Measurements from ENCODE around the gene IL23A.
A peak's percentile ranks its signal among the peaks of the same experiment; 100 is the strongest.

IL23A gene

DNA sequence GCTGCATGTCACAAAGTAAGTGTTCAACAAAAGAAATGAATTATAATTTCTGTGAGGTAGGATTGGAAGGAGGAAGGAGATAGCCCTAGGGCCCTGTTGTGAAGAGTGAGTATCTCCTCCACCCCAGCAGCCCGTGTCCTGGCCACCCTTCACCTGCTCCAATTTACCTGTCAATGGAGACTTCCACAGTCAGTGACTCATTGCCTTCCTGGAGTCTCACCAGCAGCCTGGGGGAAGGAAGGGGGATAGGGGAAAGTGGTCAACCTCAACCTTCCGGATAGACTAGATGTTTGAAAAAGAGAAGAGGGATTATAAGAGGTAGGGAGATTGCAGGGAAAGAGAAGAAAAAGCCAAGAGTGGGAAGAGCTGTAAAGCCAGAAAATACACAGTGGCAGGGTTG lies 12.0 kb downstream of the IL23A start:
- no peak overlapping the region for H3K4me3 ChIP-seq (ENCODE audit: low read depth, low read length)
- TF ChIP-seq, protein P1, sequence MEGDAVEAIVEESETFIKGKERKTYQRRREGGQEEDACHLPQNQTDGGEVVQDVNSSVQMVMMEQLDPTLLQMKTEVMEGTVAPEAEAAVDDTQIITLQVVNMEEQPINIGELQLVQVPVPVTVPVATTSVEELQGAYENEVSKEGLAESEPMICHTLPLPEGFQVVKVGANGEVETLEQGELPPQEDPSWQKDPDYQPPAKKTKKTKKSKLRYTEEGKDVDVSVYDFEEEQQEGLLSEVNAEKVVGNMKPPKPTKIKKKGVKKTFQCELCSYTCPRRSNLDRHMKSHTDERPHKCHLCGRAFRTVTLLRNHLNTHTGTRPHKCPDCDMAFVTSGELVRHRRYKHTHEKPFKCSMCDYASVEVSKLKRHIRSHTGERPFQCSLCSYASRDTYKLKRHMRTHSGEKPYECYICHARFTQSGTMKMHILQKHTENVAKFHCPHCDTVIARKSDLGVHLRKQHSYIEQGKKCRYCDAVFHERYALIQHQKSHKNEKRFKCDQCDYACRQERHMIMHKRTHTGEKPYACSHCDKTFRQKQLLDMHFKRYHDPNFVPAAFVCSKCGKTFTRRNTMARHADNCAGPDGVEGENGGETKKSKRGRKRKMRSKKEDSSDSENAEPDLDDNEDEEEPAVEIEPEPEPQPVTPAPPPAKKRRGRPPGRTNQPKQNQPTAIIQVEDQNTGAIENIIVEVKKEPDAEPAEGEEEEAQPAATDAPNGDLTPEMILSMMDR (IDR thresholded peaks at IDR 0.05; ENCODE audit: low read depth, low read length): no peak

DNA sequence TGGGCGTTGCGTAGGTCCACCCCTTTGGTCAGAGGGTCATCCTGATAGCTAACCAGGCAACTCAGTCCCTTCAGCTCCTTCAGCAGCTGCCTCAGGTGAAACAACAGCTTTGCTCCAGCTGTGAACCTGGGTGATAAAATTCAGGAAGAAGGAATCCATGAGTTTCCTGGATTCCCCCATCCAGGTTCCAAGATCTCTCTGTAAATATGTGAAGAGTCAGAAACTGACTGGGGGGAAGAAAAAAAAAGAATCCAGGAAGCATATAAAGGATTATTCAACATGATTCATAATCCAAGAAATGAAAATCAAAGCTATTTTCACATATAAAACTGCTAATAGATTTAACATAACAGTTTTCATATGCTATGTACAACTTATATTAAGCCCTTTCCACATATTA lies 12.6 kb downstream of the IL23A start:
- no peak overlapping the region for H3K4me3 ChIP-seq (ENCODE audit: low read depth, low read length)
- TF ChIP-seq, protein P1 (IDR thresholded peaks at IDR 0.05; ENCODE audit: low read depth, low read length): no peak

DNA sequence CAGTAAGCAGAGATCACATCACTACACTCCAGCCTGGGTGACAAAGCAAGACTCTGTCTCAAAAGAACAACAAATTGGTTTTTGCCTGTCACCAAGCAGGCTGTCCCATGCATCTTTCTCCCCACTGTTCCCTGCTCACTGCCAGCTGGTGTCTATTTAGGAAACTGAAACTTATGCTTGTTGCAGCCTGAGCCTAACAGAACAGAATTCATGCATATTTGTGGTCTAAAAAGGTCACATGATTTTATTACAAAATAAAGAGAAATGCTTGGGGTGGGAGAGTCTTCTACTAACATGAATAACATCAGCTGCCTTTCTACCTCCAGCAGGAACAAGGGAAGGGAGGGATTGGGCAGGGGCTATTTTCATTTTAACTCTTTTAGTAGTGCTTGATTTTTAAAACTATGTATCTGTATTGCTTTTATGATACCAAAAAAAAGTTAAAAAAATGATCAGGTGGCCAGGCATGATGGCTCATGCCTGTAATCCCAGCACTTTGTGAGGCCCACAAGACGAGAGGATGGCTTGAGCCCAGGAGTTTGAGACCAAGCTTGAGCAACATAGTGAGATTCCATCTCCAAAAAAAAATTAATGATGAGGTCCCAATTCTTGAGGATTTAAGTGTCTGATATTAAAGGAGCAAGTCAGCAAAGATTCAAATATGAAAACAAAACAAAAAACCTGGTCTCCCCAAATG lies 20.3 kb downstream of the IL23A start:
- peak overlapping the region; percentile 82 for H3K4me3 ChIP-seq (ENCODE audit: low read depth, low read length)
- TF ChIP-seq, protein P1 (IDR thresholded peaks at IDR 0.05; ENCODE audit: low read depth, low read length): no peak

DNA sequence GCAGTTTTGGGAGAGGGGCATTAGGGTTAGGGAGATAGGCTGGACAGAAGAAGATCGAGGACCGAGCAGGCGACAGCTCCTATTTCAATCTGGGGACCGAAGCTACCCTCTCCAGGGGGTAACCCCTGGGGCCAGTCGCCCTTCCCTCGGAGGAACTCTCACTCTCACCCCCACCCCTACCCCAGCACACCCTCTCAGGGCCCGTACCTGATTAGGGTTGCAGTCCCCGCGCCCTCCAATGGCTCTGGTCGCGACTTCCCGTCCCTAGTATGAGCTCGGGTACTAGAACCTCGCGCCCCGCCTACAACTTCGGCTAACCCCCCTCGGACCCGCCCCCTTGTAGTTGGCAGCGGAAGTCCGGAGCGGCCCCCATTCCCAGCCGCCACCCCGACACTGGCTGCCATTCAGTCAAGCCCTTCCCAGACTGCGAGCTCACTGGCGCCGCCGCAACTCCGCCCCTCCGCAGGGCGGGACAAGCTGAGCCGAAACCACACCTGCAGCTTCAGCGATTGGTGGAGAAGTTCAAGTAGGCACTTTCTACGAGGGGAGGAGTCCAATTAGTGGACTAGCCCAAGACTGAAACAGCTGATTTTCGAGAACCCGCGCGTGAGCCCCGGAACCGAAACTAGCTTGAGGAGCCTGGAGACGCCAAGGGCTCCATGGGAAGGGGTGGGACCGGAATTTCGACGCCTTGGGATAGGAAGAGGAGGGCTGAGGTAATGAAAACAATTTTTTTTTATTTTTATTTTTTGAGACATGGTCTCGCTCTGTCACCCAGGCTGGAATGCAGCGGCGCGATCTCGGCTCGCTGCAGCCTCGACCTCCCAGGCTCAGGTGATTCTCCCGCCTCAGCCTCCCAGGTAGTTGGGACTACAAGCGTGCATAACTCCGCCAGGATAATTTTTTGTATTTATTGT lies 21.4 kb downstream of the IL23A start, which contains the start of gene STAT2:
Gene STAT2, minus strand, starts transcription at position 257 of the 917 bp plus-strand sequence. CDS start 3,536 bp downstream, outside the sequence.
- H3K4me3 ChIP-seq (ENCODE audit: low read depth, low read length): peak within 1 kb of the TSS; percentile 82
- TF ChIP-seq, protein P1 (IDR thresholded peaks at IDR 0.05; ENCODE audit: low read depth, low read length): no peak

DNA sequence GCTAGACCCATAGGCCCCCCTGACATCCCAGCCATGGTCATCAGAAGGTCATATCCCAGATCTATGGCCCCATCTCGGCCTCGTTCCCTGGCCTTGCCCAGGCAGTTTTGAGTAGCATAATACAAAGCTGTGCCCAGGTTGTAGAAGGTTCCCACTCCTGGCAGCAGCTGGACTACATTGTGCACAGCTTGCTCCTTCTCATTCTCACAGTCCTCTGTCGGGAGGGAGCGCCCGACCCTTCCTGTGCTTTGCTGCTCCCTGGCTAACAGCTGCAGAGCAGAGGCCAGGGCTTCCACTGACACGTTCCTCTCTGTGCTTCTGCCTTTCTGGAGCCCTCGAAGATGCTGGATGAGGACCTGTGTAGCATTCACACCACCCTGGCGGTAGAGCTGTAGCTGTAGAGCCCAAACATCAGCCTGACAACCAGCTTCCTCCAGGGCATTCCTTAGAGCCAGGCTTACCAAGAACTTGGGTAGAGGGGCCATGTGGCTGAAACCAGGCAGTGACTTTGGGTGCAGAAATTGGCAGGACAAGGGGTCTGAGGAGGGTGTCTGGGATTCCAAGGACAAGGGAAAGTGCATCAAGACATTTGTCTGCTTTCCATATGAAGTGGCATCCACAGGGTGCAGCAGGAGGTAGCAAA lies 22.9 kb downstream of the IL23A start:
- TF ChIP-seq, protein P1 (IDR thresholded peaks at IDR 0.05; ENCODE audit: low read depth, low read length): no peak
- no peak overlapping the region for H3K4me3 ChIP-seq (ENCODE audit: low read depth, low read length)

DNA sequence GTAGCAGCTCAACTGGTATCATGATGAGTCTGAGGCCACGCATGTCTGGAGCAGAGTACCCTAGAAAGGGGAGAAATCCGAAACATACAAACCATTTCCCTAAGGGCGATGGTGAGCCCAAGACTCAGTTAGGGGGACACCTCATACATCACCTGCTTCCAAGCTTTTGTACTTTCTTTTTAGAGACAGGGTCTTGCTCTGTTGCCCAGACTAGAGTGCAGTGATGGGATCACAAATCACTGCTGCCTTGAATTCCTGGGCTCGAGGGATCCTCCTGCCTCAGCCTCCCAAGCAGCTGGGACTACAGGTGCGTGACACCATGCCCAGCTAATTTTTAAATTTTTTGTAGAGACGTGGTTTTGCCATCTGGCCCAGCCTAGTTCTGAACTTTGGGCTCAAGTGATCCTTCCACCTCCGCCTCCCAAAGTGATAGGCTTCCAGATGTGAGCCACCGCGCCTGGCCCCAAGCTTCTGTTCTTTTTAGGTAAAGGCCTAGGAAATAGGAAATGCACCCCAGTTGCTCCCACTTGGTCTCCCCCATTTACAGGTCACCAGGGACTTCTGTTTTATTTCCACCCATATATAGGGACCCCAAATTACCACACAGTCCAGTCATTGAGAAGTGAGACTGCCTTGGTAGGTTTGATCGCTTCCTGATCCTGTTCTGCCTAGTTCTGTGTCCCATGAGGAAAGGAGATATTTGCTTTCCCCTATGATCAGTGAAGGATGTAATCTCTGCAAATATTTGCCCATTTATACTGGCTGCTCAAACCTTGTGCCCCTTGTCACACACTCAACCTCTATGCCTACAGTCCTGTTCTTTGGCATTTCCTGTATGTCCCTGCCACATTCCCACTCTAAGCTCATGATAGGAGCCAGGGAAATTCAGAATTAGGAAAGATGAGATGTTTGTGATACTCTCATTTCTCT lies 23.7 kb downstream of the IL23A start, which contains the start of gene APOF:
Gene APOF, minus strand, starts transcription at position 728 of the 930 bp plus-strand sequence. Its CDS starts 112 bp downstream, at position 616.
- H3K4me3 ChIP-seq (ENCODE audit: low read depth, low read length): no peak within 1 kb of the TSS
- TF ChIP-seq, protein P1 (IDR thresholded peaks at IDR 0.05; ENCODE audit: low read depth, low read length): no peak
